ENCODE data around the gene GTF2A1L.

GTF2A1L gene

GRCh38 chr2:48709096-48710034 lies 91.7 kb downstream of the GTF2A1L start:
- DNase-seq, result no peak

- DNase-seq, result no peak
Observed at GRCh38 chr2:48711343-48711742, 93.7 kb downstream of the GTF2A1L start.

GRCh38 chr2:48712151-48712550 lies 94.5 kb downstream of the GTF2A1L start:
- DNase-seq, result no peak

- DNase-seq, result no peak
Observed at GRCh38 chr2:48713647-48714046, 96.0 kb downstream of the GTF2A1L start.

GRCh38 chr2:48714245-48714644 lies 96.6 kb downstream of the GTF2A1L start:
- no peak for DNase-seq

GRCh38 chr2:48715042-48715899 lies 97.6 kb downstream of the GTF2A1L start:
- DNase-seq, result no peak

GRCh38 chr2:48715956-48716355 lies 98.3 kb downstream of the GTF2A1L start:
- DNase-seq, result no peak

- no peak for DNase-seq
Observed at GRCh38 chr2:48717846-48718245, 100.2 kb downstream of the GTF2A1L start.

GRCh38 chr2:48719480-48720177 lies 102.0 kb downstream of the GTF2A1L start:
- no peak for DNase-seq

GRCh38 chr2:48721158-48721557 lies 103.5 kb downstream of the GTF2A1L start:
- no peak for DNase-seq

GRCh38 chr2:48722391-48722790 lies 104.7 kb downstream of the GTF2A1L start:
- DNase-seq, result no peak

GRCh38 chr2:48723129-48723528 lies 105.5 kb downstream of the GTF2A1L start:
- DNase-seq, result no peak

GRCh38 chr2:48724278-48724677 lies 106.6 kb downstream of the GTF2A1L start:
- DNase-seq, result no peak

GRCh38 chr2:48725696-48726494 lies 108.2 kb downstream of the GTF2A1L start:
- no peak for DNase-seq

- DNase-seq, result no peak
Observed at GRCh38 chr2:48727560-48727959, 109.9 kb downstream of the GTF2A1L start.

GRCh38 chr2:48728295-48728694 lies 110.6 kb downstream of the GTF2A1L start:
- no peak for DNase-seq

GRCh38 chr2:48728840-48729239 lies 111.2 kb downstream of the GTF2A1L start:
- DNase-seq, result peak; percentile 63
